Measurements from ENCODE around the gene SIGLEC1. TPM values are rescaled to one million over a fixed set of nuclear protein-coding genes. Genes with fewer than 3 reads are reported as not detected.

SIGLEC1 gene
- total and polyA plus RNA-seq, 10 of the 15 experiments (the other 5 are each of a cell fraction or from before 2014, with no cell fraction given) = 0.05 TPM; not detected in 9

DNA sequence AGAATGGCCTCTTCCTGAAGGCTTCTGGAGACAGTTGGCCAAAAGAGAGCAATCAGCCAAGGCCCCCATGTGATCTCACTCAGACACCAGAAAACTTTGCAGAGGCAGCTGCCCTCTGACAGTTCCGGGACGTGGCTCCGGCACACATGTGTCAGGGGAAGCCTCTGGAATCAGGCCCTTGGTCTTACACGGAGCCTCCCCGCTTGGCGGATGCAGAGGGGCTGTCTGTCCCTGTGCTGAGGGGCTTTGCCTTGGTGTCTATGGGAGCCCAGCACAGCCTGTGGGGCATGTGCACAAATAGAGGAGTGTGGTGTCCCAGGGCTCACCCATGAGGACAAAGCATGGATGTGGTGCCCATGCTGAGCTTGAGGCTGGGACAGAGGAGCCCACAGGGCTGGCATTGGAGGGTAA lies 13.8 kb downstream of the SIGLEC1 start (continued):
- TF ChIP-seq, protein P1, sequence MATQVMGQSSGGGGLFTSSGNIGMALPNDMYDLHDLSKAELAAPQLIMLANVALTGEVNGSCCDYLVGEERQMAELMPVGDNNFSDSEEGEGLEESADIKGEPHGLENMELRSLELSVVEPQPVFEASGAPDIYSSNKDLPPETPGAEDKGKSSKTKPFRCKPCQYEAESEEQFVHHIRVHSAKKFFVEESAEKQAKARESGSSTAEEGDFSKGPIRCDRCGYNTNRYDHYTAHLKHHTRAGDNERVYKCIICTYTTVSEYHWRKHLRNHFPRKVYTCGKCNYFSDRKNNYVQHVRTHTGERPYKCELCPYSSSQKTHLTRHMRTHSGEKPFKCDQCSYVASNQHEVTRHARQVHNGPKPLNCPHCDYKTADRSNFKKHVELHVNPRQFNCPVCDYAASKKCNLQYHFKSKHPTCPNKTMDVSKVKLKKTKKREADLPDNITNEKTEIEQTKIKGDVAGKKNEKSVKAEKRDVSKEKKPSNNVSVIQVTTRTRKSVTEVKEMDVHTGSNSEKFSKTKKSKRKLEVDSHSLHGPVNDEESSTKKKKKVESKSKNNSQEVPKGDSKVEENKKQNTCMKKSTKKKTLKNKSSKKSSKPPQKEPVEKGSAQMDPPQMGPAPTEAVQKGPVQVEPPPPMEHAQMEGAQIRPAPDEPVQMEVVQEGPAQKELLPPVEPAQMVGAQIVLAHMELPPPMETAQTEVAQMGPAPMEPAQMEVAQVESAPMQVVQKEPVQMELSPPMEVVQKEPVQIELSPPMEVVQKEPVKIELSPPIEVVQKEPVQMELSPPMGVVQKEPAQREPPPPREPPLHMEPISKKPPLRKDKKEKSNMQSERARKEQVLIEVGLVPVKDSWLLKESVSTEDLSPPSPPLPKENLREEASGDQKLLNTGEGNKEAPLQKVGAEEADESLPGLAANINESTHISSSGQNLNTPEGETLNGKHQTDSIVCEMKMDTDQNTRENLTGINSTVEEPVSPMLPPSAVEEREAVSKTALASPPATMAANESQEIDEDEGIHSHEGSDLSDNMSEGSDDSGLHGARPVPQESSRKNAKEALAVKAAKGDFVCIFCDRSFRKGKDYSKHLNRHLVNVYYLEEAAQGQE (IDR thresholded peaks at IDR 0.05; ENCODE audit: low read depth, low read length) = no peak
- no peak for TF ChIP-seq CEBPB (IDR thresholded peaks at IDR 0.05; ENCODE audit: borderline replicate concordance in 1 of 2, low read depth in 2 of 2, low read length in 2 of 2)
- no peak for TF ChIP-seq ETV6 (conservative IDR thresholded peaks at IDR 0.05 in 1 of 2, IDR thresholded peaks at IDR 0.05 in 1 of 2; ENCODE audit: borderline replicate concordance in 1 of 2, low read depth in 1 of 2)
- TF ChIP-seq ZSCAN29 (IDR thresholded peaks at IDR 0.05) = no peak
- no peak for TF ChIP-seq POLR2A (IDR thresholded peaks at IDR 0.05; ENCODE audit: low read depth, low read length)
- TF ChIP-seq SMARCA5 (IDR thresholded peaks at IDR 0.05) = no peak
- no peak for TF ChIP-seq MEF2A (IDR thresholded peaks at IDR 0.05; ENCODE audit: insufficient read depth, low read depth, low read length)
- no peak for TF ChIP-seq EZH2 (IDR thresholded peaks at IDR 0.05; ENCODE audit: borderline replicate concordance, control insufficient read depth, low read depth, low read length)
- TF ChIP-seq, protein P2, sequence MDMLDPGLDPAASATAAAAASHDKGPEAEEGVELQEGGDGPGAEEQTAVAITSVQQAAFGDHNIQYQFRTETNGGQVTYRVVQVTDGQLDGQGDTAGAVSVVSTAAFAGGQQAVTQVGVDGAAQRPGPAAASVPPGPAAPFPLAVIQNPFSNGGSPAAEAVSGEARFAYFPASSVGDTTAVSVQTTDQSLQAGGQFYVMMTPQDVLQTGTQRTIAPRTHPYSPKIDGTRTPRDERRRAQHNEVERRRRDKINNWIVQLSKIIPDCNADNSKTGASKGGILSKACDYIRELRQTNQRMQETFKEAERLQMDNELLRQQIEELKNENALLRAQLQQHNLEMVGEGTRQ (IDR thresholded peaks at IDR 0.05; ENCODE audit: borderline replicate concordance, low read depth, low read length) = no peak
- TF ChIP-seq RELA (IDR thresholded peaks at IDR 0.05; ENCODE audit: borderline replicate concordance, partially characterized antibody) = no peak
- TF ChIP-seq YBX1 (IDR thresholded peaks at IDR 0.05) = no peak
